Testis (tissue), 3 donors: Measurements from ENCODE around the gene MAPRE3. TPM values are rescaled to one million over a fixed set of nuclear protein-coding genes. Genes with fewer than 3 reads are reported as not detected.

ENCODE experiments used
- DNase-seq: peaks from one replicate; pipeline ENCODE4 v3.0.0-alpha.2; 2019
- H3K27ac ChIP-seq, 2 donors: fragments of 200-600 bp; sonication (generic); one replicate each; pipeline ENCODE4 v1.5.1; 2019
- H3K27me3 ChIP-seq: fragments of 200-600 bp; sonication (generic); one replicate; pipeline ENCODE4 v1.5.1; 2019
- H3K36me3 ChIP-seq: fragments of 200-600 bp; sonication (generic); one replicate; pipeline ENCODE4 v1.5.1; 2017; ENCODE audit warnings: low read depth; ENCODE audit errors: missing control alignments
- H3K4me1 ChIP-seq: fragments of 200-600 bp; sonication (generic); one replicate; pipeline ENCODE4 v1.5.1; 2019
- H3K4me3 ChIP-seq, 2 donors: fragments of 200-600 bp; sonication (generic); one replicate each; pipeline ENCODE4 v1.5.1; 2017 to 2019
- H3K9me3 ChIP-seq: fragments of 200-600 bp; sonication (generic); one replicate; pipeline ENCODE4 v1.5.1; 2017
- POLR2A ChIP-seq: fragments of 450-650 bp; IDR thresholded peaks from one replicate; pipeline ENCODE4 v1.6.1; 2017; ENCODE audit warnings: antibody characterized with exemption, mild to moderate bottlenecking, moderate library complexity
- WGBS, 2 donors: methylation state at CpG; one replicate each; pipeline ENCODE4 v1.1.5; 2018; 5-methylcytosine and 5-hydroxymethylcytosine counted together
- intact Hi-C: fragments of 100-400 bp; cut with DNase I; formaldehyde crosslinking; loops from one replicate; pipeline ENCODE4 v1.15.1; 2023; ENCODE audit warnings: low total_unique reads
- polyA plus RNA-seq: library from polyadenylated mRNA; stranded (reverse); fragments of 350-450 nt; fragmentation: Illumina TruSeq; extraction: RNeasy Lipid Tissue Mini Kit (QIAGEN cat#74804); gene quantifications from one replicate; pipeline ENCODE4 v1.2.3, GENCODE V29; 2014; ENCODE audit warnings: low read depth, low replicate concordance; ENCODE audit not compliant: insufficient read depth
- total RNA-seq, 2 donors: library from RNA; depleted of rRNA; stranded (reverse); fragments of >200 nt; gene quantifications; one replicate each; pipeline ENCODE4 v1.2.3, GENCODE V29; 2016
- TF ChIP-seq, protein P1 (sequence below), 3 experiments: fragments of 450-650 bp in 2 of 3; fragments of 200-600 bp in 1 of 3; sonication (generic) in 1 of 3; IDR thresholded peaks; one replicate each; pipeline ENCODE4 v1.5.1; 2016 to 2019; ENCODE audit warnings: antibody characterized with exemption in 3 of 3, mild to moderate bottlenecking in 2 of 3, moderate library complexity in 1 of 3

Gene MAPRE3
- total and polyA plus RNA-seq, 3 donors from 2014 or later, result 31.4 to 112 (median 49.8) TPM

- Histone ChIP-seq H3K27me3 (no peaks in the 10 kb centered on the region), H3K36me3 (no peaks in the 10 kb centered on the region), H3K9me3 (no peaks in the 10 kb centered on the region), H3K27ac (no peak overlapping the region), H3K4me3 (no peak overlapping the region), H3K4me1 (no peaks in the 10 kb centered on the region)
- TF ChIP-seq, protein P1, sequence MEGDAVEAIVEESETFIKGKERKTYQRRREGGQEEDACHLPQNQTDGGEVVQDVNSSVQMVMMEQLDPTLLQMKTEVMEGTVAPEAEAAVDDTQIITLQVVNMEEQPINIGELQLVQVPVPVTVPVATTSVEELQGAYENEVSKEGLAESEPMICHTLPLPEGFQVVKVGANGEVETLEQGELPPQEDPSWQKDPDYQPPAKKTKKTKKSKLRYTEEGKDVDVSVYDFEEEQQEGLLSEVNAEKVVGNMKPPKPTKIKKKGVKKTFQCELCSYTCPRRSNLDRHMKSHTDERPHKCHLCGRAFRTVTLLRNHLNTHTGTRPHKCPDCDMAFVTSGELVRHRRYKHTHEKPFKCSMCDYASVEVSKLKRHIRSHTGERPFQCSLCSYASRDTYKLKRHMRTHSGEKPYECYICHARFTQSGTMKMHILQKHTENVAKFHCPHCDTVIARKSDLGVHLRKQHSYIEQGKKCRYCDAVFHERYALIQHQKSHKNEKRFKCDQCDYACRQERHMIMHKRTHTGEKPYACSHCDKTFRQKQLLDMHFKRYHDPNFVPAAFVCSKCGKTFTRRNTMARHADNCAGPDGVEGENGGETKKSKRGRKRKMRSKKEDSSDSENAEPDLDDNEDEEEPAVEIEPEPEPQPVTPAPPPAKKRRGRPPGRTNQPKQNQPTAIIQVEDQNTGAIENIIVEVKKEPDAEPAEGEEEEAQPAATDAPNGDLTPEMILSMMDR (IDR thresholded peaks at IDR 0.05), result no peak
- TF ChIP-seq POLR2A, result no peak
- intact Hi-C loops, result no loop called here
- WGBS, 2 donors, result 74 to 79% methylated on average over 5 of the region's 5 CpGs
- no peak for DNase-seq
These were observed 21.3 kb downstream of the MAPRE3 start for GRCh38 chr2:26991717-26992116.

DNA sequence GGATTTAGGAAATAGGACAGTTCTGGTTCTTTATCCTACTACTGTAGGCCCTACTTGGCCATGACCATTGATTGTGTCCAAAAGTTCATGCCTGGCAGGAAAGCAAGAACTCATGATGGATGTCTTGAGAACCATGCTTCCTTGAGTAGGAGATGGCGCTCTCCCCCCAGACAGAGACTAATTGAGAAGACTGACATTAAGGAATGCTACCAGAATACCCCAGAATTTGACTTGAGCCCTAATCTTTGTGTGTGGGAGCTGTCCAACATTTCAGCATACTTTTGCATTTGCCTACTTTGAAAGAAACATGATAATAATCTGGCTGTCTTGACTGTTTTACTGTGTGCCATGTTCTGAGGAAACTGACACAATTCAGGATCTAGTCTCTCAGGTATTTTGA is 23.3 kb downstream of the MAPRE3 start:
- H3K4me1 ChIP-seq, result no peaks in the 10 kb centered on the region
- 92 to 100% methylated on average over 1 of the region's 1 CpG for WGBS, 2 donors
- H3K27ac ChIP-seq, result no peak overlapping the region
- no peaks in the 10 kb centered on the region for H3K27me3 ChIP-seq
- TF ChIP-seq POLR2A, result no peak
- TF ChIP-seq, protein P1 (IDR thresholded peaks at IDR 0.05), result no peak
- no peak overlapping the region for H3K4me3 ChIP-seq
- no peak for DNase-seq
- H3K9me3 ChIP-seq, result no peaks in the 10 kb centered on the region
- intact Hi-C loops, result no loop called here
- H3K36me3 ChIP-seq, result no peaks in the 10 kb centered on the region

- H3K27me3 ChIP-seq, result no peaks in the 10 kb centered on the region
- WGBS, 2 donors, result 67 to 92% methylated on average over 1 of the region's 1 CpG
- TF ChIP-seq POLR2A, result no peak
- TF ChIP-seq, protein P1 (IDR thresholded peaks at IDR 0.05), result no peak
- DNase-seq, result no peak
- H3K36me3 ChIP-seq, result no peaks in the 10 kb centered on the region
- H3K4me3 ChIP-seq, result no peak overlapping the region
- intact Hi-C loops, result no loop called here
- H3K4me1 ChIP-seq, result no peaks in the 10 kb centered on the region
- H3K9me3 ChIP-seq, result no peaks in the 10 kb centered on the region
- H3K27ac ChIP-seq, result no peak overlapping the region
These were observed 24.5 kb downstream of the MAPRE3 start for GRCh38 chr2:26994983-26995382.

- TF ChIP-seq, protein P1 (IDR thresholded peaks at IDR 0.05), result no peak
- TF ChIP-seq POLR2A, result no peak
- 89% methylated on average over 10 of the region's 10 CpGs for WGBS, 2 donors
- intact Hi-C loops, result no loop called here
These were observed 27.0 kb downstream of the MAPRE3 start for GRCh38 chr2:26997394-26997793.

DNA sequence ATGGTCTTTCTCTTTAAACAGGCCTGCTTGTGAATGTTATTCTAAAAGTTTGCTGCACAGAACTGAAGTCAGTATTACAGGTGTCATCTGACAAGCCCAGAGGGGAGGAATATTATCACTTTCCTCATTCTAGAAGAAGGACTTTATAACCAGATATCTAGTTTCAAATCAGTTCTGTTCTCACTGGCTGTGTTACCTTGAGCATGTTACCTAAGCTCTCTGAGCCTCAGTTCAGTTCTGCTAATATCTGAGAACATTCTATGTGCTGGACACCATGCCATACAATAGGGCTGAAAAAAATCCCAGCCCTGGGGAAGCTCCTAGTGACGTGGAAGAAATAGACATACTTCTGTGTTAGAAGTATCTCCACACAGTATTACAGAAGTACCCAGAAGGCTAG is 27.9 kb downstream of the MAPRE3 start:
- Histone ChIP-seq H3K27ac (no peak overlapping the region), H3K9me3 (no peaks in the 10 kb centered on the region), H3K36me3 (no peaks in the 10 kb centered on the region), H3K4me1 (peaks cover 6% of the 10 kb centered on the region), H3K4me3 (no peak overlapping the region), H3K27me3 (no peaks in the 10 kb centered on the region)
- intact Hi-C loops, result no loop called here
- WGBS, 2 donors, result 79 to 86% methylated on average over 1 of the region's 1 CpG
- TF ChIP-seq, protein P1 (IDR thresholded peaks at IDR 0.05), result no peak
- no peak for TF ChIP-seq POLR2A
- DNase-seq, result no peak

More at GRCh38 chr2:26997394-26997793, 27.0 kb downstream of the MAPRE3 start:
- Histone ChIP-seq H3K36me3 (no peaks in the 10 kb centered on the region), H3K4me3 (no peak overlapping the region), H3K27ac (no peak overlapping the region), H3K4me1 (peaks cover 6% of the 10 kb centered on the region), H3K9me3 (no peaks in the 10 kb centered on the region), H3K27me3 (no peaks in the 10 kb centered on the region)
- DNase-seq, result no peak
